Endothelial cell of hepatic sinusoid (primary cell): ENCODE measurements around the gene BHLHE40.

ENCODE experiments used
- in situ Hi-C: cut with HindIII; loops from 2 replicates; pipeline ENCODE4 v1.10.0; 2017; ENCODE audit warnings: low sequenced_read_pairs

BHLHE40 gene

DNA sequence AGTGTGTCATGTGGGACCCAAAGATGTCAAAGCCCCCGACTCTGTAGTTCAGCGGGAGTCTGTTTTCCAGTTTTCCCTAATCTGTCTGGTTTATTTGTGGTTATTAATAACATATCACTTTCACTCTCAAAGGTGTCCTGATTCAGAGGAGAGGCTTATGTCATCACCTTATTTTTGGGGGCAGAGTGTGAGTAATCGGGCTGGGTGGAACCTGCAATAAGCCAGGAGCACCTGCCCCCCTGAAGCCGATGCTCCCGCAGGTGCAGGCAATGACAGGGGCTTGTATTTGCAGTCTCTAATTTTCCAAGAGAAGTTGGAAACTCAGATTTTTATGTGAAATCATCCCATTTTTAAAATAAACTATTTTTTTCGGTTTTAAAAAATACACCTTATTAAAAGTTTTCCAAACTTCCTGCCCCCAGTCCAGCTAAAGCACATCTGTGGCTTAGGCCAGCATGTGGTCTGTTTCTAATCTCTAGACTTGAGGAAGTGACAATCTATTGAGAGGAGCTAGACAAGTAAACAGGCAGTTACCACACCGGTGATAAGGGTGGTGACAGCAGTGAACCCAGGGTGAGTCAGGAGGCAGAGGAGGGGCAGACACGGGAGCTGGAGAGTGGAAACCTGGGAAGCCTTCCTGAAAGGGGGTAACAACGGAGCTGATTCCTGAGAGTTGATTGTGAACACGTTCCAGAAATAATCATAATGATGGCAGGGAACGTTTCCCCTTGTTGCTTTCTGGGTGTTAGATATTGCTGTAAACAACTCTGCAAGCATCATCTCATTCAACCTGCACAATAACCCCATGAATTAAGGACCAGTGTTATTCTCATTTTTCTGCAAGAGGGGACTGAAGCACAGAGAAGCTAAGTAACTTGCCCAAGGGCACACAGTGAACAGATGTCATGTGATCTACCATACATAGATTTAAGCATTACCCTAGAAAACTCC, 37.2 kb downstream of the BHLHE40 start:
- in situ Hi-C loops: no loop called here

DNA sequence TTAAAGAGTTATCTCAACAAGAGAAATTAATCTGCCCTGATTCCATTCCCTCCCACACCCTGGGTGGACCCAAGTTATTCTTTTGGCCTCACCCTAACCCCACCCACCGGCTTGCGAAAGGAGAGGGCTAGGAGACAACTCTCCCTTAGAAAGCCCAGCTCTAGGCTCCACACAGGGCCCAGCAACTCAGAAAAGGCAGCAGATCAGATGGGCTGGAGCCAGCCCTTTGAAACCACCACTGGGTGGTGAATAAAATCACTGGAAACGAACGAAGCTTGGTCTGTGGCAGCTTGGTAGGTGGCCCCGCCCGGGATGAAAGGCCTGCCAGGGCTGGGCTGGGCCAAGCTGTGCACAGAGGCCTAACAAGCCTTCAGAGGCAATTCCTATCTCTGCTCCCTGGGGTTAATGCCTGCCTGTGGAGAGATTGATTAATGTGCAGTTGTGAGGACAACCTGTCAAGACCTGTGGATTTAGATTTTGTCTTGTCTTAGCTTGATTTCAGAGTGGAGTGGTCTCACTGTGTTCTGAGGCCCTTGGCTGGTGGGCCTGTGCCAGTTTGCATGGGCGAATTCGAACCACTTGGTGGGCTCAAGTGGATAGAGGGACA, 38.8 kb downstream of the BHLHE40 start:
- in situ Hi-C loops: no loop called here

DNA sequence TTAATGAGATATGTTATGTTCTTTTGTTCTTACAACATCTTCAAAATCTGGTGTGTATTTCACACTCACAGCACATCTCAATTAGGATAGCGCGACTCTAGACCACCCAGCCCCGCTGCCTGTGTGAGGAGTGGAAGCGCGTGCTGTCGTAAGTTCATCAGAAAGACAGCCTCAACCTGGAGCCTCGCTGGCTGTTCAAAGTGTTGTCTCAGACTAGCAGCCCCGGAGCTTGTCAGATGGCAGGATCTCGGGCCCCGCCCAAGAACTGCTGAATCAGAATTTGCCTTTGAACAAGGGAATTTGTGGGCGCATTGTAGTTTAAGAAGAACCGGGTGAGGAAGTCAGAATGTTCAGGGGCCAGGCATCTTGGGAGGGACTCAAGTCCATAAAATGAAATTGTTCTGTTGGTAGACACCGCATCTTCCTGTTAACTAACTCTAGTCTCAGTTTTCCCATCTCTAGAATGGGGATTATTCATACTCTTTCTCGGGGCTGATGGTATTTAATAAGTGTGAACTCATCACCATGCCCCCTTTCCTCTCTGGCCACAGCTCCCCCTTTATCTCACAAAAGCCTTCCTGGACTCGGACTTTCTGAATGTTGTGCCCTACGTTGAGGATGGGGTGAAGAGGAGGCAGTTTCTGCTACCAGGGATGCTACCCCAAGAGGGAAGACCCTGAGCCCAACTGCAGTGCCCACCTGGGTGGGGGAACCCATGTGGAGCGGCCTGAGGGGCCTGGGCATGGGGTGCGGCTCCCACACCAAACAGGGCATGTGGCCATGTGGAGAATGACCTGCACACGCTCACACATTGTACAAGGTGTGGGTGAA, 40.4 kb downstream of the BHLHE40 start:
- in situ Hi-C loops: no loop called here

DNA sequence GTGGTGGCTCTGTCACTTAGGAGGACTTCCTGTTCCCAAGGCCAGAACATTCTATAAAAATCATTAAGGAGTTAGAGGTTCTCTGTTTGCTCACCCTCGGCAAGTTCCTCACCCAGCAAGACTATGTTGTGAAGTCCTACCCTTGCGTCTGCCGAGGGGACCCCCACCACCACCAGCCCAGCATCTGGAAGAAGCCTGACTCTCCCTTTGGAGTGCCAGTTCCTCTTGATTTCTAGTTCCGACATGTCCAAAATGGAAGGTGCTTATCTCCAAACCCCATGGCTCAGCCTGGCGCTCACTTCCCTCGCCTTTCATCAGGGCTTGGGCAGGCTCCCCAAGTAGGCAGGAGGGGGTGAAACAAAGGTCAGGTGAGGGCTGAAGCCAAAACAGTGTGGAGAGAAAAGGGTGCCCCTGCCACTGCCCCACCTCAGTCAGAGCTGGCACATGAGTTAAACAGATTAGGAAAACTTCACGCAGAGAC, 41.0 kb downstream of the BHLHE40 start:
- in situ Hi-C loops: no loop called here

DNA sequence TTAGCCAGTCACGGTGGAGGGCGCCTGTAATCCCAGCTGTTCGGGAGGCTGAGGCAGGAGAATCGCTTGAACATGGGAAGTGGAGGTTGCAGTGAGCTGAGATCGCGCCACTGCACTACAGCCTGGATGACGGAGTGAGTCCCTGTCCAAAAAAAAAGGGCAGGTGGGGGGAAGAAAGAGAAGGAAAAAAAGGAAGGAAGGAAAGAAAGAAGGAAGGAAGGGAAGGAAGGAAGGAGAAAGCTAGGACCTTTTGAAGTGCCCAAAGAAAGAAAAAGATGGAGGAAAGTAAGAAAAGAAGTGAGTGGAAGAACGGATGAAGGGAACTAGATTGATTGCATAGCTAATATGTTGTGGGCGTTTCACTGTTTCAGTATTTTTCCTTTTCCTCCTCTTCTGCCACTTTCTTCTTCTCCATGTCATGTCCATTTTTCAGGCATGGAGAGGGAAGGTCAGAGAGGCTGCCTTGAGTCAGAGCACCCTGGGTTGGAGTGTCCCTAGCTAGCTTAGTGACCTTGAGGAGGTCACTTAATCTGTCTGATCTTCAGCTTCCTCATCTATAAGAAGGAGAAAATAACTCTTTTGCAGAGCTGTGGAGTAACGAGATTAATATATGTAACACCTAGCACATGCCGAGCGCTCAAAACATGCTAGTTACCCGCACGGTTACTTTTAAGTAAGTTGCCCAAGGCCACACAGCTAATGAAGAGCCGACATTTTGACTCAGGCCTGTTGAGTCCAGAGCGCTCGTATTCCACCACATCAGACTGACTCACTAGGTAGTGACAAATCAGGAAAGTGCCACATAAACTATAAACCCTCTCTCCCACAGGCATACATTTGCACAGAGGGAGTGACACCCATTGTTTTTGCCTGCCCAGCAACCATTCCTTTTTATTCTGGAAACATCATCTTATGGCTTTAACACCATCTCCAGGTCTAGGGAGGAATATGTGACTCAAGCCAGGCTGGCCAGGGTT, 42.2 kb downstream of the BHLHE40 start:
- in situ Hi-C loops: no loop called here

DNA sequence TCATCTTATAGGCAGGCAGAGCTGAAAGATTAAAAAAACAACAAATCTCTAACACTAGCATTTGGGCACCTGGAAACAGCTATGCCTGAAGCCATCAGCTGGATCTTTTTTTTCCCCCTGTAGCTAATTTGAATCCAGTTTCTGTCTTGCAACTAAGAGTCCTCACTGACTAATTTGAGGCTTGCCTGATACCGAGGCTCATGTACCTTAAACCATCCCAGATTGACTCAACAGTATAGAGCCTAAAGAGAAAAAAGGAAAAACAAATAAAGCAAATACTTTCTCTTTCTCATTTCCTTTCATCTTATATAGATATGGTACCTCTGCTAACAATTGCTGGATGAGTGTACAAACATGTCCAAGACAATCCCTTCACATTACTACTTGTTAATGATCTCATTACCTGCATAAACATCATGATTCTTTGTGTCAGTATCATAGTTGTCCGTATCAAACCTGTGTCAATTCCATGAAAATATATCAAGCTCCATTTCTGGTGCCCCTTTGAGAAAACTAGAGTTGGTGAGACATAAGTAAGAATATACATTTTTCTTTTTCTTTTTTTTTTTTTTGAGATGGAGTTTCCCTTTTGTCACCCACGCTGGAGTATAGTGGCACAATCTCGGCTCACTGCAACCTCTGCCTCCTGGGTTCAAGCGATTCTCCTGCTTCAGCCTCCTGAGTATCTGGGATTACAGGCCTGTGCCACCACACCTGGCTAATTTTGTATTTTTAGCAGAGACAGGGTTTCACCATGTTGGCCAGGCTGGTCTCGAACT, 43.1 kb downstream of the BHLHE40 start:
- in situ Hi-C loops: no loop called here

DNA sequence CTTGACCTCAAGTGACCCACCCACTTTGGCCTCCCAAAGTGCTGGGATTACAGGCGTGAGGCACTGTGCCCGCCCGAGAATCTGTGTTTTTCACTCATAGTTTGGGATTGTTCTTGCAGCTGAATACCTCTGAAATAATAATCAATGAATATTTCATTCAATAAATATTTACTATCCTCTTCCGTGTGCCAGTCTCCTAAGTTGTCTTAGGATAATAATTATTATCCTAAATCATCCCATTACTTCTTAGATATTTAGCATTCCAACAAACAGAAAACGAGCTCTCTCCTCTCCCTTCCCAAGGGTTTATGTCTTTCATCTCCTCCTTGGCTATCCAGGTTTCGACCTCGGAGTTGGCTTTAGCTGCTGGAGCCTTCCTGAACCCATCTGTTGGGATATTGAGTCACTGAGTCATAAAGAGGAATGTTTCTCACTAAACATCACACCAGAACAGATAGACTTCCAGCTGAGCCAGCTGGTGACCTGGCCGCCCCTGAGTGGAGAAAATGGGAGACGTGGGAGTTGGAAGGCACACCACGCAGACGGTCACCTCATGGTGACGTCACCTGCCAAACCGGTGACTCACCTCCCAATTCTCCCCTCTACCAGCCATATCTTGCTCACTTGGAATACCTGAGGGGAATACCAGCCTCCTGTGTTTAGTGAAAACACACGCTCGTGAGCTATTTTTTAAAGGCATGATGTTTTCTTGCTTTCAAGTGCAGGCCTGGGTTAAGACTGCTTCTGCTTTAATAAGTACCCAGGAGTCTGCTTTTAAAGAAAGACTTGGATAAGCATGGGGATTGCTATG, 43.9 kb downstream of the BHLHE40 start:
- in situ Hi-C loops: no loop called here

DNA sequence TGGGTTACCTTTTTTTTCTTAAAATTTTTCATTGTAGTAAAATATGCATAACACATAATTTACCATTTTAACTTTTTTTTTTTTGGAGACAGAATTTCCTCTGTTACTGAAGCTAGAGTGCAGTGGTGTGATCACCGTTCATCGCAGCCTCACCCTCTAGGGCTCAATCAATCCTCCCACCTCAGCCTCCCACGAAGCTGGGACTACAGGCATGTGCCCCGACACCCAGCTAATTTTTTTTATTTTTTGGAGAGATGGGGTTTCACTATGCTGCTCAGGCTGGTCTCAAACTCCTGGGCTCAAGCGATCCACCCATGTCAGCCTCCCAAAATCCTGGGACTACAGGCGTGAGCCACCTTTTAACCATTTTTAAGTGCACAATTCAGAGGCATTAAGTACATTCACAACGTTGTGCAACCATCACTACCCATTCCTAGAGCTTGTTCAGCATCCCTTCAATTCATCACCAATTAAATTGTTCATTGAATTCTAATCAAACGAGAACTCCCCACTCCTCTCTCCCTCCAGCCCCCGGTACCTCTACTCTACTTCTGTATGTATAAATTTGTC, 44.6 kb downstream of the BHLHE40 start:
- in situ Hi-C loops: no loop called here

DNA sequence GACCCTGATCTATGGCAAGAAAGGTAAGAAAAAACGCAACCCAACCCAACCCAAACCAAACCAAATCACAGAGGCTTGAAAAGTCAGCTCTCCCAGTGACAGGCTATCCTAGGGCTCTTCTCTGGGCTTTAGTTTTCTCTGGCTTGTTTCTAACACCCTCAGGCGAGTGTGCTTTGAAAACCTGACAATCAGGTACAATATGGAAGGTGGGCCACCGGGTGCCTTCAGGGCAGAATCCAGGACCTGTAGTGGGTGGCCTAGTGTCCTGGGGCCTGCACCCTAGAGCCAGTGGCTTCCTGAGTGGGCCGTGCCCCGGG, 46.8 kb downstream of the BHLHE40 start:
- in situ Hi-C loops: no loop called here

DNA sequence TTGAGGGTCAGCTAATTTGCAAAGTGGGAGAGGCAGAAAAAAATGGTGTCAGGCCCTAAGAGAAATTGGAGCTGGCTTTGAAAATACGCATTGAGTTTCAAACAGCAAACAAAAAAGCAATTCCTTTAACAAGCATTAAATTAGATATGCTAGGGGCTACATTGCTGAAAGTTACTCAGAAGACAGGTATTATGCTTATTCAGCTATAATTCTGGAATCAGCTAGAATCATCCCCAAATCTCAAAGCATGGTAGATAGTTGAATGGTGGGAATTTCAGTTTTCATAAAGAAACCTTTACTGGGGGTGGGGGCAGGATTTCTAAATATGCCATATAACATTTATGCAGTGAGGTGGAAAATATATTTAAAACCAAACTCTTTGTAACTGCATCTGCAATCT, 50.5 kb downstream of the BHLHE40 start:
- in situ Hi-C loops: no loop called here

DNA sequence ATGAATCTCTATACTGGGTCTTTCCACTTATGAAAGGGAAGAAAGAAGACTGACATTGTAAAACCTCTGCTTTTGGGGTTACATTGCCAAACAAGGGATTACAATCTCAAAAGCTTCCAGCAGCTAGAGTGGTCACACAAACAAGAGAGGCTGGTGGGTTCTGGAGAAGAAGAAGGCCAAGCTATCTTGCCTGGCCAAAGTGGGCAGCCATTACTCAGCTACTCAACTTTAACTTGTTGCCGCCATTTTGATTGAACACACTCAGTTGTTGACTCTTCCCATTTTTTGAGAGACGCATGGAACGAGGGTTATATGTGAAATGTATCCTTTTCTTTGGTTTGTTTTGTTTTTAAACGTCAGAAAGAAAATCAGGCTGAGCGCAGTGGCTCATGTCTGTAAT, 50.9 kb downstream of the BHLHE40 start:
- in situ Hi-C loops: no loop called here

DNA sequence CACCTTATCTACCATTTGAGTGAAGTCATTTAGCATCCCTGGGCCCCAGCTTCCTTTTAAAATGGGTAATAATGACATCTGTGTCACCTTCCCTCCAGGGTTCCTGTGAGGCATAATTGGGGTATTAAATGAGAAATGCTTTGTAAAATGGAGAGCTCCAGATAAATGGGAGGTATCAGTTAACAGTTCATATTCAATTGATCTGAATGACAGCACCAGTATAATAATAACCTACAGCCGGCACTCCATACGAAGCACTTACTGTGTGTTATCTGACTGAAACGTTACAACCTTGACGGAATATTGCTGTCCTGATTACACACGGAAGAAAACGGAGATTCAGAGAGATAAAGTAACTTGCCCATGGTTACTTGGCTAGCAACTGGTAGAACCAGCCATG, 53.6 kb downstream of the BHLHE40 start:
- in situ Hi-C loops: no loop called here
